Measurements from ENCODE around the gene MAPK1IP1L.

Gene MAPK1IP1L

DNA sequence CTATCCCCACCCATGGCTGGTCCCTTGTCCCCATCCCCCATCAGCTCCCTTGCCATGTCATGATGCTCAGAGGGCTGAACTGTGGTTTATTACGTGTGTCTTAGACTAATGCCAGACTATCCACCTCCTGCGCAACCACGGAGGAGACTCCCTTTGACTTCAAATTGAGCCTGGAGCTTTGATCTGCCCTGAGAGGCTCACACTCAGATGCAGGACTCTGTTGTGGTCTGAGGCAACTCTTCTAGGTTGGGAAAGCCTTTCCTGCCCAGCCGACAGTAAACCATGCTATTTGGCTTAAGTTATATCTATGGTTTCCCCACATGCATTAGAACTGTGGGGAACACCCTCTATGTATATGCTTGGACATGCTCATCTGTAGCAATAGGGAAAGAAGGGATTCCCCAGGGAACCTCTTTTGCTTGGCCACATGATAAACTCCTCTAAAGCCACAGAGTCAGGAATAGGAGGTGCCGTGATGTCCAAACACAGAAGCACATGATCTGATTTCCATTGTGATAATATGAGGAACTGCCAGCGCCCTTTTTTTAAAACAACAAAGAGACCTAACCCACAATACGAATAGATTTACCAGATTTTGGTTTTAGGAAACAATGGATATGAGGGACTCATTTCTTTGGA, 66.5 kb downstream of the MAPK1IP1L start:
- no peak overlapping the region for H3K9ac ChIP-seq
- peaks cover 15% of the 10 kb centered on the region for H3K4me1 ChIP-seq
- no peak for TF ChIP-seq Cebpa-rat (IDR thresholded peaks at IDR 0.05)
- H3K9me3 ChIP-seq = no peaks in the 10 kb centered on the region
- no peaks in the 10 kb centered on the region for H4K20me1 ChIP-seq
- H3K27me3 ChIP-seq = no peaks in the 10 kb centered on the region
- H3K36me3 ChIP-seq = no peaks in the 10 kb centered on the region
- peak overlapping the region; percentile 44 for H3K4me2 ChIP-seq
- H3K4me3 ChIP-seq = no peak overlapping the region
- H3K27ac ChIP-seq = no peak overlapping the region

DNA sequence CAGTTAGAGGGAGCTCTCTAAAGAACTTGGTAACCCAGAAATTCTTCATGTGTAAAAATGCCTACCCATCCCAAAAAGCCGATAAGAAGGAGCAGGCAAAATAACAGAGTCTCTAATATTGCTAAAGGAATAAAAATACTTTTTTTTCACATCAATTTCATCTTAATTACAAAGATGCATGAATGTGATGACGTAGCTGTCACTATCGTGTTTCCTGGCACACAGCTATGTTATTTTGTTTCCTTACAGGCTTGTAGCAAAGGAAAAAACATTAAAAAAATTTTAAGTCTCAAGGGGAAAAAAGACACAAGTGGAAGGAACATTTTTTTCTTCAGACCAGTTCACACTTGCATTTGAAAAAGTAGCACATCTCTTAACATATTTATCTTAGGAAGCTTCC, 67.3 kb downstream of the MAPK1IP1L start:
- H3K27me3 ChIP-seq = no peaks in the 10 kb centered on the region
- no peak for TF ChIP-seq Cebpa-rat (IDR thresholded peaks at IDR 0.05)
- no peak overlapping the region for H3K9ac ChIP-seq
- H3K36me3 ChIP-seq = no peaks in the 10 kb centered on the region
- no peak overlapping the region for H3K4me3 ChIP-seq
- no peak overlapping the region for H3K27ac ChIP-seq
- H3K9me3 ChIP-seq = no peaks in the 10 kb centered on the region
- peaks cover 10% of the 10 kb centered on the region for H3K4me1 ChIP-seq
- no peak overlapping the region for H3K4me2 ChIP-seq
- H4K20me1 ChIP-seq = no peaks in the 10 kb centered on the region
